ENCODE results near the gene DONSON. TPM values are rescaled to one million over a fixed set of nuclear protein-coding genes. Genes with fewer than 3 reads are reported as not detected.

Gene DONSON
- total and polyA plus RNA-seq, 2 experiments from 2014 or later = 15.1 to 23.2 TPM

- DNase-seq (ENCODE audit: low spot score) = no peak
- Histone ChIP-seq H3K4me1 (ENCODE audit: insufficient read depth) (no peaks in the 10 kb centered on the region), H3K27ac (no peak overlapping the region), H2AFZ (no peak overlapping the region), H3K4me2 (no peak overlapping the region), H3K9me3 (ENCODE audit: low read depth) (no peaks in the 10 kb centered on the region), H3K27me3 (no peaks in the 10 kb centered on the region), H3K9me2 (replicated peaks; ENCODE audit: insufficient read depth) (no peaks in the 10 kb centered on the region), H4K20me1 (ENCODE audit: insufficient read depth, poor library complexity, severe bottlenecking) (peaks cover 84% of the 10 kb centered on the region), H3K79me2 (peaks cover 97% of the 10 kb centered on the region), H3K4me3 (no peak overlapping the region), H3K36me3 (replicated peaks; ENCODE audit: insufficient read depth, low read depth) (no peaks in the 10 kb centered on the region)
- WGBS (ENCODE audit: low lambda C conversion rate, missing lambda C conversion rate) = 97% methylated on average over 10 of the region's 10 CpGs
- TF ChIP-seq CTCF (IDR thresholded peaks at IDR 0.05; ENCODE audit: poor library complexity) = no peak
- TF ChIP-seq EZH2phosphoT487 (IDR thresholded peaks at IDR 0.05; ENCODE audit: low read depth, severe bottlenecking, unreplicated experiment) = no peak
- TF ChIP-seq EZH2 (IDR thresholded peaks at IDR 0.05; ENCODE audit: borderline replicate concordance) = no peak
Observed at GRCh38 chr21:33559813-33560212, 28.7 kb downstream of the DONSON start.

- WGBS (ENCODE audit: low lambda C conversion rate, missing lambda C conversion rate) = 79% methylated on average over 4 of the region's 4 CpGs
- Histone ChIP-seq H2AFZ (no peak overlapping the region), H3K4me1 (ENCODE audit: insufficient read depth) (no peaks in the 10 kb centered on the region), H3K36me3 (replicated peaks; ENCODE audit: insufficient read depth, low read depth) (no peaks in the 10 kb centered on the region), H3K4me3 (no peak overlapping the region), H3K27me3 (no peaks in the 10 kb centered on the region), H3K79me2 (peaks cover 97% of the 10 kb centered on the region), H3K9me2 (replicated peaks; ENCODE audit: insufficient read depth) (no peaks in the 10 kb centered on the region), H3K9me3 (ENCODE audit: low read depth) (no peaks in the 10 kb centered on the region), H3K4me2 (no peak overlapping the region), H3K27ac (no peak overlapping the region), H4K20me1 (ENCODE audit: insufficient read depth, poor library complexity, severe bottlenecking) (peaks cover 93% of the 10 kb centered on the region)
- no peak for DNase-seq (ENCODE audit: low spot score)
- TF ChIP-seq CTCF (IDR thresholded peaks at IDR 0.05; ENCODE audit: poor library complexity) (no peak), EZH2 (IDR thresholded peaks at IDR 0.05; ENCODE audit: borderline replicate concordance) (no peak), EZH2phosphoT487 (IDR thresholded peaks at IDR 0.05; ENCODE audit: low read depth, severe bottlenecking, unreplicated experiment) (no peak)
Observed at GRCh38 chr21:33558777-33559421, 29.6 kb downstream of the DONSON start.

GRCh38 chr21:33557447-33557846 is 31.0 kb downstream of the DONSON start:
- no peak for DNase-seq (ENCODE audit: low spot score)
- Histone ChIP-seq H3K9me2 (replicated peaks; ENCODE audit: insufficient read depth) (no peaks in the 10 kb centered on the region), H3K9me3 (ENCODE audit: low read depth) (no peaks in the 10 kb centered on the region), H2AFZ (no peak overlapping the region), H3K4me2 (no peak overlapping the region), H3K36me3 (replicated peaks; ENCODE audit: insufficient read depth, low read depth) (no peaks in the 10 kb centered on the region), H3K4me1 (ENCODE audit: insufficient read depth) (no peaks in the 10 kb centered on the region), H3K27ac (no peak overlapping the region), H3K79me2 (peaks cover 97% of the 10 kb centered on the region), H3K27me3 (no peaks in the 10 kb centered on the region), H3K4me3 (no peak overlapping the region), H4K20me1 (ENCODE audit: insufficient read depth, poor library complexity, severe bottlenecking) (peaks cover 96% of the 10 kb centered on the region)
- TF ChIP-seq EZH2phosphoT487 (IDR thresholded peaks at IDR 0.05; ENCODE audit: low read depth, severe bottlenecking, unreplicated experiment) (no peak), CTCF (IDR thresholded peaks at IDR 0.05; ENCODE audit: poor library complexity) (no peak), EZH2 (IDR thresholded peaks at IDR 0.05; ENCODE audit: borderline replicate concordance) (no peak)
- WGBS (ENCODE audit: low lambda C conversion rate, missing lambda C conversion rate) = 98% methylated on average over 19 of the region's 19 CpGs

All from hepatocyte (in vitro differentiated cells).